ENCODE data around the gene TEX38. TPM values are rescaled to one million over a fixed set of nuclear protein-coding genes. Genes with fewer than 3 reads are reported as not detected.

The TEX38 gene
- total and polyA plus RNA-seq, 2 of the 13 experiments (the other 11 are each of a cell fraction or from before 2014, with no cell fraction given): 0.18 TPM; not detected in 1

DNA sequence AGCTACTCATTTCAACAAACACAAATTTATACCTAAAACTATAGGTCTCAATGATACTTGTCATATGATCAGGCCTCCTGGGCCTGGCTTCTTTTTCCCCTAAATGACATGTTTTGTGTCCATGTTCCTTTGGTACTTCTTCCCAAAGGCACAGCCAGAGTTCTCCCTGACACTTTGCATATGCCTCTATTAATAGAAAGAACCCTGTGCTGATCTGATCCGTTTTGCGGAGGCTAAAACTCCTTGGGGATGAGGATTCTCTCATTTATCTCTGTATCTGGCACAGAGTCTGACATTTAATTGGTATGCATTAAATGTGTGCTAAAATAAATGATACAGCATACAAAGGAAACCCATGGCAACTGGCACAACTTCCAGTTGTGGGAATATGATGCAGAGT lies 15.0 kb upstream of the TEX38 start:
- no peaks in the 10 kb centered on the region for H3K79me2 ChIP-seq (ENCODE audit: insufficient read depth, low read length)
- intact Hi-C loops (cut with micrococcal nuclease; ENCODE audit: unreplicated experiment) (no loop called here), in situ Hi-C loops (cut with HindIII; ENCODE audit: extremely low pct_ligation_motif_present, low pct_unique_long_range_greater_than_20kb) (no loop called here)
- ChIA-PET CTCF (ENCODE audit: low intra/inter-chr PET ratio, low total read pairs) (no interaction called here), POLR2A (interaction anchor here (1.5 kb wide), 1 partner anchor 11 kb away, joined by 4 read pairs; the partner anchor contains the start of gene ATPAF1)
- ATAC-seq (no peak), FAIRE-seq (no peak), DNase-seq (ENCODE audit: low spot score) (no peak)
- WGBS (ENCODE audit: low lambda C conversion rate): 98% methylated on average over 2 of the region's 2 CpGs
- no peaks in the 10 kb centered on the region for H3K4me1 ChIP-seq (ENCODE audit: insufficient read depth, low read length)
- no peaks in the 10 kb centered on the region for H3K27me3 ChIP-seq (ENCODE audit: control insufficient read depth in 1 of 2, insufficient read depth in 2 of 2, low read length in 2 of 2)
- no peak overlapping the region for H3K27ac ChIP-seq (ENCODE audit: extremely low read length, insufficient read depth, low read length)
- no peak overlapping the region for H3K4me3 ChIP-seq (replicated peaks in 1 of 3; ENCODE audit: insufficient read depth in 1 of 3, low read depth in 2 of 3, low read length in 3 of 3)
- no peak overlapping the region for H3K4me2 ChIP-seq (ENCODE audit: low read depth, low read length)
- peaks cover 2 to 33% of the 10 kb centered on the region in 2 experiments; a peak in 3 of 5 replicates for H3K36me3 ChIP-seq (replicated peaks in 1 of 2; ENCODE audit: control insufficient read depth in 1 of 2, insufficient read depth in 2 of 2, low read length in 2 of 2)
- H2AFZ ChIP-seq (ENCODE audit: low read length): no peak overlapping the region
- BruUV-seq (replicated peaks): no TSS peak
- H3K9ac ChIP-seq (ENCODE audit: insufficient read depth, low read depth, low read length): no peak overlapping the region
- no peaks in the 10 kb centered on the region for H4K20me1 ChIP-seq (ENCODE audit: insufficient read depth, low read length)
- H3K9me3 ChIP-seq (ENCODE audit: low read length): no peaks in the 10 kb centered on the region
- TF ChIP-seq, protein P1, sequence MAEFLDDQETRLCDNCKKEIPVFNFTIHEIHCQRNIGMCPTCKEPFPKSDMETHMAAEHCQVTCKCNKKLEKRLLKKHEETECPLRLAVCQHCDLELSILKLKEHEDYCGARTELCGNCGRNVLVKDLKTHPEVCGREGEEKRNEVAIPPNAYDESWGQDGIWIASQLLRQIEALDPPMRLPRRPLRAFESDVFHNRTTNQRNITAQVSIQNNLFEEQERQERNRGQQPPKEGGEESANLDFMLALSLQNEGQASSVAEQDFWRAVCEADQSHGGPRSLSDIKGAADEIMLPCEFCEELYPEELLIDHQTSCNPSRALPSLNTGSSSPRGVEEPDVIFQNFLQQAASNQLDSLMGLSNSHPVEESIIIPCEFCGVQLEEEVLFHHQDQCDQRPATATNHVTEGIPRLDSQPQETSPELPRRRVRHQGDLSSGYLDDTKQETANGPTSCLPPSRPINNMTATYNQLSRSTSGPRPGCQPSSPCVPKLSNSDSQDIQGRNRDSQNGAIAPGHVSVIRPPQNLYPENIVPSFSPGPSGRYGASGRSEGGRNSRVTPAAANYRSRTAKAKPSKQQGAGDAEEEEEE (CRISPR knock-in tag; IDR thresholded peaks at IDR 0.05; ENCODE audit: borderline replicate concordance): no peak
- no peak for TF ChIP-seq ZBTB21 (CRISPR knock-in tag; IDR thresholded peaks at IDR 0.05)
- TF ChIP-seq ZNF383 (CRISPR knock-in tag; IDR thresholded peaks at IDR 0.05; ENCODE audit: borderline replicate concordance): no peak
- TF ChIP-seq, protein P2, sequence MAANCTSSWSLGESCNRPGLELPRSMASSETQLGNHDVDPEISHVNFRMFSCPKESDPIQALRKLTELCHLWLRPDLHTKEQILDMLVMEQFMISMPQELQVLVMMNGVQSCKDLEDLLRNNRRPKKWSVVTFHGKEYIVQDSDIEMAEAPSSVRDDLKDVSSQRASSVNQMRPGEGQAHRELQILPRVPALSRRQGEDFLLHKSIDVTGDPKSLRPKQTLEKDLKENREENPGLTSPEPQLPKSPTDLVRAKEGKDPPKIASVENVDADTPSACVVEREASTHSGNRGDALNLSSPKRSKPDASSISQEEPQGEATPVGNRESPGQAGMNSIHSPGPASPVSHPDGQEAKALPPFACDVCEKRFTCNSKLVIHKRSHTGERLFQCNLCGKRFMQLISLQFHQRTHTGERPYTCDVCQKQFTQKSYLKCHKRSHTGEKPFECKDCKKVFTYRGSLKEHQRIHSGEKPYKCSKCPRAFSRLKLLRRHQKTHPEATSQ (CRISPR knock-in tag; IDR thresholded peaks at IDR 0.05; ENCODE audit: borderline replicate concordance): no peak
- TF ChIP-seq ZNF737 (CRISPR knock-in tag; IDR thresholded peaks at IDR 0.05; ENCODE audit: borderline replicate concordance): no peak
- TF ChIP-seq, protein P3, sequence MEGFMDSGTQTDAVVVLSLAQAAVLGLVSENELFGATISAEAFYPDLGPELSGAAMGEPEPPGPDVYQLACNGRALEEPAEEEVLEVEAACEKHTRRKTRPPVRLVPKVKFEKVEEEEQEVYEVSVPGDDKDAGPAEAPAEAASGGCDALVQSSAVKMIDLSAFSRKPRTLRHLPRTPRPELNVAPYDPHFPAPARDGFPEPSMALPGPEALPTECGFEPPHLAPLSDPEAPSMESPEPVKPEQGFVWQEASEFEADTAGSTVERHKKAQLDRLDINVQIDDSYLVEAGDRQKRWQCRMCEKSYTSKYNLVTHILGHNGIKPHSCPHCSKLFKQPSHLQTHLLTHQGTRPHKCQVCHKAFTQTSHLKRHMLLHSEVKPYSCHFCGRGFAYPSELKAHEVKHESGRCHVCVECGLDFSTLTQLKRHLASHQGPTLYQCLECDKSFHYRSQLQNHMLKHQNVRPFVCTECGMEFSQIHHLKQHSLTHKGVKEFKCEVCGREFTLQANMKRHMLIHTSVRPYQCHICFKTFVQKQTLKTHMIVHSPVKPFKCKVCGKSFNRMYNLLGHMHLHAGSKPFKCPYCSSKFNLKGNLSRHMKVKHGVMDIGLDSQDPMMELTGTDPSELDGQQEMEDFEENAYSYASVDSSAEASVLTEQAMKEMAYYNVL (CRISPR knock-in tag; IDR thresholded peaks at IDR 0.05; ENCODE audit: borderline replicate concordance): no peak
- TF ChIP-seq ZNF331 (CRISPR knock-in tag; IDR thresholded peaks at IDR 0.05): no peak
- no peak for TF ChIP-seq MBNL3 (CRISPR knock-in tag; conservative IDR thresholded peaks at IDR 0.05)
- TF ChIP-seq, protein P4, sequence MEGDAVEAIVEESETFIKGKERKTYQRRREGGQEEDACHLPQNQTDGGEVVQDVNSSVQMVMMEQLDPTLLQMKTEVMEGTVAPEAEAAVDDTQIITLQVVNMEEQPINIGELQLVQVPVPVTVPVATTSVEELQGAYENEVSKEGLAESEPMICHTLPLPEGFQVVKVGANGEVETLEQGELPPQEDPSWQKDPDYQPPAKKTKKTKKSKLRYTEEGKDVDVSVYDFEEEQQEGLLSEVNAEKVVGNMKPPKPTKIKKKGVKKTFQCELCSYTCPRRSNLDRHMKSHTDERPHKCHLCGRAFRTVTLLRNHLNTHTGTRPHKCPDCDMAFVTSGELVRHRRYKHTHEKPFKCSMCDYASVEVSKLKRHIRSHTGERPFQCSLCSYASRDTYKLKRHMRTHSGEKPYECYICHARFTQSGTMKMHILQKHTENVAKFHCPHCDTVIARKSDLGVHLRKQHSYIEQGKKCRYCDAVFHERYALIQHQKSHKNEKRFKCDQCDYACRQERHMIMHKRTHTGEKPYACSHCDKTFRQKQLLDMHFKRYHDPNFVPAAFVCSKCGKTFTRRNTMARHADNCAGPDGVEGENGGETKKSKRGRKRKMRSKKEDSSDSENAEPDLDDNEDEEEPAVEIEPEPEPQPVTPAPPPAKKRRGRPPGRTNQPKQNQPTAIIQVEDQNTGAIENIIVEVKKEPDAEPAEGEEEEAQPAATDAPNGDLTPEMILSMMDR (CRISPR knock-in tag; IDR thresholded peaks at IDR 0.05): no peak
- TF ChIP-seq ZNF160 (CRISPR knock-in tag; IDR thresholded peaks at IDR 0.05): no peak
- TF ChIP-seq, protein P5, sequence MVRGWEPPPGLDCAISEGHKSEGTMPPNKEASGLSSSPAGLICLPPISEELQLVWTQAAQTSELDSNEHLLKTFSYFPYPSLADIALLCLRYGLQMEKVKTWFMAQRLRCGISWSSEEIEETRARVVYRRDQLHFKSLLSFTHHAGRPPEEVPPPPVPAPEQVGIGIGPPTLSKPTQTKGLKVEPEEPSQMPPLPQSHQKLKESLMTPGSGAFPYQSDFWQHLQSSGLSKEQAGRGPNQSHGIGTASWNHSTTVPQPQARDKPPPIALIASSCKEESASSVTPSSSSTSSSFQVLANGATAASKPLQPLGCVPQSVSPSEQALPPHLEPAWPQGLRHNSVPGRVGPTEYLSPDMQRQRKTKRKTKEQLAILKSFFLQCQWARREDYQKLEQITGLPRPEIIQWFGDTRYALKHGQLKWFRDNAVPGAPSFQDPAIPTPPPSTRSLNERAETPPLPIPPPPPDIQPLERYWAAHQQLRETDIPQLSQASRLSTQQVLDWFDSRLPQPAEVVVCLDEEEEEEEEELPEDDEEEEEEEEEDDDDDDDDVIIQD (CRISPR knock-in tag; IDR thresholded peaks at IDR 0.05; ENCODE audit: low read depth): no peak
- TF ChIP-seq SOX5 (CRISPR knock-in tag; IDR thresholded peaks at IDR 0.05; ENCODE audit: borderline replicate concordance): no peak
- TF ChIP-seq ZNF17 (CRISPR knock-in tag; IDR thresholded peaks at IDR 0.05): no peak
- TF ChIP-seq, protein P6, sequence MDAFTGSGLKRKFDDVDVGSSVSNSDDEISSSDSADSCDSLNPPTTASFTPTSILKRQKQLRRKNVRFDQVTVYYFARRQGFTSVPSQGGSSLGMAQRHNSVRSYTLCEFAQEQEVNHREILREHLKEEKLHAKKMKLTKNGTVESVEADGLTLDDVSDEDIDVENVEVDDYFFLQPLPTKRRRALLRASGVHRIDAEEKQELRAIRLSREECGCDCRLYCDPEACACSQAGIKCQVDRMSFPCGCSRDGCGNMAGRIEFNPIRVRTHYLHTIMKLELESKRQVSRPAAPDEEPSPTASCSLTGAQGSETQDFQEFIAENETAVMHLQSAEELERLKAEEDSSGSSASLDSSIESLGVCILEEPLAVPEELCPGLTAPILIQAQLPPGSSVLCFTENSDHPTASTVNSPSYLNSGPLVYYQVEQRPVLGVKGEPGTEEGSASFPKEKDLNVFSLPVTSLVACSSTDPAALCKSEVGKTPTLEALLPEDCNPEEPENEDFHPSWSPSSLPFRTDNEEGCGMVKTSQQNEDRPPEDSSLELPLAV (CRISPR knock-in tag; conservative IDR thresholded peaks at IDR 0.05; ENCODE audit: low read depth): no peak
